GM12865 (cell line): ENCODE measurements around the gene PIK3CA.
"Not testable (repeated sequence)": the region's sequence is repeated elsewhere in the genome, so short reads cannot be mapped to it uniquely, and the experiment has no call there.

Source experiments
- DNase-seq: peaks from one replicate; pipeline ENCODE4 v3.0.0; 2010; ENCODE audit warnings: low read depth
- H3K4me3 ChIP-seq: 2 replicates; pipeline ENCODE4 v1.5.1; 2011; ENCODE audit warnings: mild to moderate bottlenecking, low read depth, low read length, control low read depth
- CTCF ChIP-seq: IDR thresholded peaks from 2 replicates; pipeline ENCODE4 v1.5.1; 2011; ENCODE audit warnings: low read length, control low read depth, low read depth, inconsistent platforms; ENCODE audit not compliant: insufficient read depth; ENCODE audit errors: missing control alignments

The PIK3CA gene

GRCh38 chr3:179247289-179248015 lies 99.3 kb downstream of the PIK3CA start:
- no peak for TF ChIP-seq CTCF
- DNase-seq = no peak
- no peak overlapping the region for H3K4me3 ChIP-seq

- DNase-seq = no peak
- no peak for TF ChIP-seq CTCF
- H3K4me3 ChIP-seq = no peak within 1 kb of the TSS
Measured at GRCh38 chr3:179250803-179251476, 102.8 kb downstream of the PIK3CA start, which contains the start of gene KCNMB3. Gene KCNMB3 (minus strand): TSS chr3:179251114. CDS start chr3:179250990, 124 bp downstream.

GRCh38 chr3:179256813-179257212 lies 108.7 kb downstream of the PIK3CA start:
- no peak for TF ChIP-seq CTCF
- DNase-seq = no peak
- peak overlapping the region; percentile 80; the same call in 1 of the 2 replicates for H3K4me3 ChIP-seq

- DNase-seq = not testable (repeated sequence)
- H3K4me3 ChIP-seq = peak overlapping the region; percentile 80
Measured at GRCh38 chr3:179257742-179258141, 109.6 kb downstream of the PIK3CA start.

- DNase-seq = peak; percentile 25
- no peak for TF ChIP-seq CTCF
- H3K4me3 ChIP-seq = peak overlapping the region; percentile 80
Measured at GRCh38 chr3:179258820-179259219, 110.7 kb downstream of the PIK3CA start.

- not testable (repeated sequence) for DNase-seq
- H3K4me3 ChIP-seq = peak overlapping the region; percentile 80
Measured at GRCh38 chr3:179259959-179260756, 112.0 kb downstream of the PIK3CA start.

GRCh38 chr3:179260949-179261765 lies 113.0 kb downstream of the PIK3CA start:
- no peak for TF ChIP-seq CTCF
- H3K4me3 ChIP-seq = peak overlapping the region; percentile 80
- peak; percentile 91 for DNase-seq
